HG02938 (cell line): ENCODE data around the gene MYH15.

Experiments
- ATAC-seq: cut with Tn5 transposase; IDR thresholded peaks from one replicate; pipeline ENCODE4 v1.9.1; 2021; ENCODE audit warnings: mild to moderate bottlenecking, moderate library complexity; ENCODE audit not compliant: unreplicated experiment

The MYH15 gene

GRCh38 chr3:108473711-108474110 is 36.7 kb downstream of the MYH15 start:
- ATAC-seq, result no peak

- no peak for ATAC-seq
Observed at GRCh38 chr3:108472001-108472591, 38.3 kb downstream of the MYH15 start.

- ATAC-seq, result no peak
Observed at GRCh38 chr3:108471426-108471825, 39.0 kb downstream of the MYH15 start.

DNA sequence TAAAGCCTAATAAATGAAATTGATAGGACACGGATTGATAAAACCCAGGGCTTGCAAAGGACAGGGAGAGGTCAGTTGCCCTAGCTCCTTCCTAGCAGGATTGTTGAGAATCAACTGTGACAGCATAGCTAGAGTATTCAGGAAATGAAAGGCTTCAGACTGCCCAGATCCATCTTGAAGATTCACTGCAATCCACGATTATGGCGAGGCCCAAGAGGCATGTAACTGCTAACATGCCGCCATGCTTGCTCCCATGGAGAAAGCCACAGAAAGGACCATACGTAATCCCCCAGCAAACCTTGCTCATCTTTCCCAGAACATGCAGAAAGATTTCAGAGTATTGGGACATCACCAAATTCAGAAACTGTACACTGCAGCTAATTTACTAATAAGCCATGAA is 41.3 kb downstream of the MYH15 start:
- no peak for ATAC-seq

- ATAC-seq, result no peak
Observed at GRCh38 chr3:108468577-108468976, 41.8 kb downstream of the MYH15 start.

DNA sequence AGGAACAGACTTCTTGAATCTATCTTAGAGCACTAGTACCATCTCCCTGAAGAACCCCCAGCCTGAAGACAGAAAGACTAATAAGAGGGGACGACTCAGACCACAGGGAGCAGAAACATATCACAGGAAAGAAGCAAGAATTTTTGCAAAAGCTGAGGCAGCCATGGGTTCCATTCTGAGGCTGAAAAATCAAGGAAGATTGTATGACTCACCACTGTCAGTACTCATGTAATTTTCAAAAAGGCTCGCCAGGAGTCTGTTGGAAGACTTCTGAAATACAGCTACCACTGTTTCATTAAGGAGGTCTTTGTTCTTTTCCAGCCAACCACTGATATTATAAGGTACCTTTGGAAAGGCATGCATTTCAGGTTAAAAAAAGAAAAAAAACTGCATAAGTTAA is 47.5 kb downstream of the MYH15 start:
- no peak for ATAC-seq

GRCh38 chr3:108461661-108462111 is 48.7 kb downstream of the MYH15 start:
- ATAC-seq, result no peak

DNA sequence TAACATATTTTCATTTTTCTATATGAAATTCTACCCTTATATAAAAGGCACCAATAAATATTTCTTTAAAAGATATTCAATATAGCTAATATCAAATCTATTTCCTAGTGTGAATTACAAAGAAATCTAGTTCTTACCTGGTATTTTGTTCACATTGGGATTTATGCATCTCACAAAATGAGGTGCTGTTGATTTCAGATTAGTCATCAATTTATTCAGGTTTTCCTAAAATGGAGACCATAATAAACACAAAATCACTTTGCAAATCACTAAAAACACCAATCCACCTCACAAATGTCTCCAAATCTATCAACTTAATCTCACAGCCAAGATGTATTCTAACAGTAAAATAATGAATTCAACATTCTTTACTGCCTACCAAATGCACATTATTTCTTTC is 51.2 kb downstream of the MYH15 start:
- no peak for ATAC-seq

- ATAC-seq, result no peak
Observed at GRCh38 chr3:108455212-108455705, 55.1 kb downstream of the MYH15 start.

GRCh38 chr3:108453565-108453964 is 56.8 kb downstream of the MYH15 start:
- ATAC-seq, result no peak

DNA sequence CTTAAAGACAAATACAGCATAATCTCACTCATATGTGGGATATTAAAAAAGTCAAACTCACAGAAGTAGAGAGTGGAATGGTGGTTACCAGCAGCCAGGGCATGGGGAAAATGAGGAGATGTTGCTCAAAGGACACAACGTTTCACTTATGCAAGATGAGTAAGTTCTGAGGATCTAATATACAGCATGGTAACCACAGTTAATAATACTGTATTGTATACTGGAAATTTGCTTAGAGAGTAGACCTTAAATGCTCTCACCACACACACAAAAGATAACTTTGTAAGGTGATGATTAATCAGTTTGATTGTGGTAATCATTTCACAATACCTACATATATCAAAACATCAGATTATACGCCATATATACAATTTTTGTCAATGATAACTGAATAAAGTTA is 60.0 kb downstream of the MYH15 start:
- no peak for ATAC-seq

- peak; percentile 76 for ATAC-seq
Observed at GRCh38 chr3:108448593-108448992, 61.8 kb downstream of the MYH15 start.

- no peak for ATAC-seq
Observed at GRCh38 chr3:108447096-108447847, 63.1 kb downstream of the MYH15 start.

- ATAC-seq, result no peak
Observed at GRCh38 chr3:108442281-108442680, 68.1 kb downstream of the MYH15 start.

GRCh38 chr3:108441518-108441917 is 68.9 kb downstream of the MYH15 start:
- no peak for ATAC-seq

- ATAC-seq, result no peak
Observed at GRCh38 chr3:108441071-108441507, 69.3 kb downstream of the MYH15 start.

DNA sequence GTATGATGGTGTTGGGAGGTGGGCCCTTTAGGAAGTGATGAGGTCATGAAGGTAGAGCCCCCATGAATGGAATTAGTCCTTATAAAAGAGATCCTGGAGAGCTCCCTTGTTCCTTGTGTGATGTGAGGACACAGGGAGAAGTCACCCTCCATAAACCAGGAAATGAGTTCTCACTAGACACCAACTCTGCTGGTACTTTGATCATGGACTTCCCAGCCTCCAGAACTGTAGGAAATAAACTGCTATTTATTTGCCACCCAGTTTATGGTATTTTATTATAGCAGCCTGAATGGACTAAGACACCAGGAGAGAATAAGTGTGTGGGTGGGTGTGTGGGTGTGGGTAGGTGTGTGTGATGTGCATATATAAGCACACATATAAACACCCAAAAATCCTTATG is 71.9 kb downstream of the MYH15 start:
- ATAC-seq, result no peak

DNA sequence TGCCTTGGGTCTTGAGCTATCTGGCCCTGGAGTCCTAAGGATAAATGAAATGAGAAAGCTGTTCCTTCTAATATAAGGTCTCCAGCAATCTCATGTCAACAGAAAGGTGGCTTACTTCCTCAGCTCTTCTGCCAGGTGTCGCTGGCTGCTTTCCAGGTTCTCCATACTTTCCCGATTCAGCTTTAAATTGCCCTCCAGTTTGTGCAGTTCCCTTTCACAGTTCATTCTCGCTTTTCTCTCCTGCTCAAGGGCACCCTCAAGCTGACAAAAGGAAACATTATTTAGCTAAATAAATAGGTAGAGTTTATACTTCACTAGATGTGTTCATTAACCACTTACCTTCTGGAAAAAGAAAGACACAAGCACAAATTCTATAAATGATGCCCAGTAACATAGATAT is 73.0 kb downstream of the MYH15 start:
- no peak for ATAC-seq

- ATAC-seq, result no peak
Observed at GRCh38 chr3:108433928-108434327, 76.5 kb downstream of the MYH15 start.

GRCh38 chr3:108432431-108432830 is 78.0 kb downstream of the MYH15 start:
- ATAC-seq, result no peak

DNA sequence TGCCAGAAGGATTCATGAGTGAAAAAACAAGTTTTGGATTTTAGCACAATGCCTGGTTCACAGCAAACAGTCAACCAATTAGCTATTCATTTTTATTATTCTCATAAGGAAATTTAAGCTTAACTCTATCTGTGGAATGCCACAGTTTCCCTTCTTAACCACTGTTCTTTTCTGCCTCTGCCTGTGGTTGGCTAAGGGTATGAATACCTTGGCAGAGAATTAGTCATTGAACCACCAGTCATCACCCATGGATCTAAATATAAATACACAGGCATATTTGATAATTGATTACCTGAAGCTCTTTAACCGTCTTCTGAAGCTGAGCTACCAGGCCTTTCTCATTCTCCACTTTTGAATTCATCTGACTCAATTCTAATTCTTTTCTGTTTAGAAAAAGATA is 79.9 kb downstream of the MYH15 start:
- no peak for ATAC-seq

DNA sequence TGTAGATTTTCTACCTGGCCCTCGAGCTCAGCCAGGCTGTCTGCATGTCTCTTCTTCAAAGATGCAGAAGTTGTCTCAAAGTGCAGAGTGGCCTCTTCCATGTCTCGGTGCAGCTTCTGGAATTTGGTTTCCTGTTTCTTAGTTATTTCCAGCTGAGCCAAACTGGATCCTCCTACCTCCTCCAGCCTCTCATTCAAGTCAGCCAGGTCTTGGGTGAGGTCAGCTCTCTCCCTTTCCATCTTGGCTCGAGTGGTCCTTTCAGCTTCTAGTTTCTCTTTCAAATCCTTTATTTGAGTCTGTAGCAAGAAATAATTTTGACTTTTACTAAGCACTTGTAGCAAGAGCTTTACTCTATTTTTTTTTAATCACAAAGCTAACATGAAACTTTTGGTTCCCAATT is 81.8 kb downstream of the MYH15 start:
- ATAC-seq, result no peak
